DOHH2 (cell line): ENCODE measurements around the gene PDZRN4.

Experiments
- EZH2phosphoT487 ChIP-seq: fragments of 200-600 bp; sonication (generic); IDR thresholded peaks from 2 replicates; pipeline ENCODE4 v1.6.1; 2017; ENCODE audit warnings: borderline replicate concordance, mild to moderate bottlenecking, antibody characterized with exemption, low read length, moderate library complexity, mixed read lengths
- TF ChIP-seq, protein P1 (sequence below): fragments of 200-600 bp; sonication (generic); IDR thresholded peaks from one replicate; pipeline ENCODE4 v1.5.1; 2014; ENCODE audit warnings: antibody characterized with exemption, mild to moderate bottlenecking, low read depth, low read length; ENCODE audit not compliant: poor library complexity, severe bottlenecking

DNA sequence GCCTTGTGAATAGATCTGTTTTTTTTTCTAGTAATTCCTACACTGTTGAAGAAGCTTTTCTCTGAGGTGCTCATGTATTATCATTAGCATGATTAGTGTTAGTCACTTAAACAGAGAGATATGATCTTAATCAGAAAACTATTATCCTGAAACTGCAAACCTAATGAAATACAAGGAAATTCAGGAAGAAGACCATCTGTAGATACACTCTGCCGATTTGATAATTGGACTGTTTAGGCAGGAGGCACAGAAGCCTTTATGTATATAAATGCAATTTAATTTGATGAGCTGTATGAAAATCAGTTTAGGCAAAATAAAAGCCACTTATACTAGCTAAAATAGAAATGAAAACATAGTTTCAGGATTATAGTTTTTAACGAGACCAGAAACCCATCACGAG is 23.3 kb downstream of the PDZRN4 start:
- TF ChIP-seq, protein P1, sequence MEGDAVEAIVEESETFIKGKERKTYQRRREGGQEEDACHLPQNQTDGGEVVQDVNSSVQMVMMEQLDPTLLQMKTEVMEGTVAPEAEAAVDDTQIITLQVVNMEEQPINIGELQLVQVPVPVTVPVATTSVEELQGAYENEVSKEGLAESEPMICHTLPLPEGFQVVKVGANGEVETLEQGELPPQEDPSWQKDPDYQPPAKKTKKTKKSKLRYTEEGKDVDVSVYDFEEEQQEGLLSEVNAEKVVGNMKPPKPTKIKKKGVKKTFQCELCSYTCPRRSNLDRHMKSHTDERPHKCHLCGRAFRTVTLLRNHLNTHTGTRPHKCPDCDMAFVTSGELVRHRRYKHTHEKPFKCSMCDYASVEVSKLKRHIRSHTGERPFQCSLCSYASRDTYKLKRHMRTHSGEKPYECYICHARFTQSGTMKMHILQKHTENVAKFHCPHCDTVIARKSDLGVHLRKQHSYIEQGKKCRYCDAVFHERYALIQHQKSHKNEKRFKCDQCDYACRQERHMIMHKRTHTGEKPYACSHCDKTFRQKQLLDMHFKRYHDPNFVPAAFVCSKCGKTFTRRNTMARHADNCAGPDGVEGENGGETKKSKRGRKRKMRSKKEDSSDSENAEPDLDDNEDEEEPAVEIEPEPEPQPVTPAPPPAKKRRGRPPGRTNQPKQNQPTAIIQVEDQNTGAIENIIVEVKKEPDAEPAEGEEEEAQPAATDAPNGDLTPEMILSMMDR: no peak
- TF ChIP-seq EZH2phosphoT487: no peak
